A204.1 (cell line): ENCODE results near the gene CPLX4.

ENCODE experiments used
- FAIRE-seq: peaks from 2 replicates; lab custom pipeline; 2012; peaks lifted over from hg19 to GRCh38; lab: Jason Lieb, UNC

The CPLX4 gene

GRCh38 chr18:59306640-59307039 lies 11.8 kb downstream of the CPLX4 start:
- no peak for FAIRE-seq

DNA sequence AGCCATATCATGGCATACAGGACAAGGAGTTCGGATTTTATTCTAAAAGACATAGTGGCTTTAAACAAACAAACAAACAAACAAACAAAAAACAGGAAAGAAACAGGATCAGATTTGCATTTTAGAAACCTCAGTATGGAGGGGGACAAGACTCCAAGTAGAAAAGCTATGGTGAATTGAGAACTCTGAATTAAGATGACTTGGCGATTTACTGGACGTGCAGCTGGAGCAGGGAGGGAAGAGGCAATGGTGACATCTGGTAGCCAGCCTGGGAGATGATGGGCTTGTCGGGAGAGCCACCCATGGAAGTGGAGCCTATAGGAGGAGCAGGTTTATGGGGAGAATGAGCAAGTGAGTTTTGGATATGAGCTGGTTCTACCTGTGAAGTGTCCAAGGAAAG lies 13.2 kb downstream of the CPLX4 start:
- FAIRE-seq: no peak

GRCh38 chr18:59303656-59304195 lies 14.7 kb downstream of the CPLX4 start:
- no peak for FAIRE-seq

GRCh38 chr18:59303006-59303405 lies 15.4 kb downstream of the CPLX4 start:
- FAIRE-seq: no peak

DNA sequence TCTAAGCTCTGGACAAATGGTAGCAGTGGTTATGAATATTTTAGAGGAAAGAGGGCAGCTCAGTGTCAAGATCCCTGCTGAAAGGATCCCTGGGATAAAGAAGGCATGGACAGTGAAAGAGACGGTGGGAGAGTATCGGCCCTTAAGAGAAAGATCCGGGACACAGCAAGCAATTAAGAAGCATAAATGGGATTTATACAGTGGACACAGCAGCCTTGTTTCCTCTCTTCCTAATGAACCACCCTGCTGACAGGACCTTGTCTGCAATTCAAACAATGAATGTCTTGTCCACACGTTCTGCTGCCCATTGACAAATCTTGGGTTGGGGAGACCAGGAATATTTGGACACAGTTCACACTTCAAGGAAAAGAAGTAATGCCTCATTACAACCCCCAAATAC lies 16.5 kb downstream of the CPLX4 start:
- FAIRE-seq: no peak

DNA sequence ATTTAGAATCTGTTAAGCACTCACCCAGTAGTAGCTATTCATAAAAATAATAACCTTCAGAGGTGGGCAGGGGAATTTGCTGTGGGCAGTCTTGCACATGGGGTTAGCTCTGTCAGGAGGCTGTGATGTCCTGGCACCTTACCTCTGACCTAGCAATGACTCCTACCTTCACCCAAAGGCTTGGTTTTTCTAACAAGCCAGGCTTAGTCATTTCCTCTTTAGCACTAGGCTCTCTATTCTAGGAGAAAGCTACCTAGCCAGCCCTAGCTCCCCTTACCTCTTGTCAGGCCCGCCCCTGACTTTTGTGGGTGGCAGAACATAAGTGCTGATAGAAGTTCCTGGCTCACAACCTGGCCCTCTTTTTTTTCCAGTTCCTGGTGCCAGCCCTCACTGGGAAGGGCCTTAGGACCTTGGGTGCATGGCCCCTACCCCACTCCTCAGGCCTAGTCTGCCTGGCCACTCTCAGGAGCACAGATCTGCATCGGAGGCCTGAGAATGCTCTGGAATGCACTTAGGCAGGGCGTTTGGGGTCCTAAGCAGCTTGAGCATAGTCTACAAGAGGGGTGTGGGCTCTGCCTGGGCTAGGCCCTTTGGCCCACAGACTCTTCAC lies 17.7 kb downstream of the CPLX4 start:
- no peak for FAIRE-seq

- FAIRE-seq: no peak
These were observed 19.6 kb downstream of the CPLX4 start for GRCh38 chr18:59298871-59299270.

GRCh38 chr18:59293317-59293716 lies 25.1 kb downstream of the CPLX4 start:
- no peak for FAIRE-seq

GRCh38 chr18:59286341-59286740 lies 32.1 kb downstream of the CPLX4 start:
- FAIRE-seq: no peak

GRCh38 chr18:59282341-59282740 lies 36.1 kb downstream of the CPLX4 start:
- no peak for FAIRE-seq

GRCh38 chr18:59279722-59280121 lies 38.7 kb downstream of the CPLX4 start:
- FAIRE-seq: no peak

DNA sequence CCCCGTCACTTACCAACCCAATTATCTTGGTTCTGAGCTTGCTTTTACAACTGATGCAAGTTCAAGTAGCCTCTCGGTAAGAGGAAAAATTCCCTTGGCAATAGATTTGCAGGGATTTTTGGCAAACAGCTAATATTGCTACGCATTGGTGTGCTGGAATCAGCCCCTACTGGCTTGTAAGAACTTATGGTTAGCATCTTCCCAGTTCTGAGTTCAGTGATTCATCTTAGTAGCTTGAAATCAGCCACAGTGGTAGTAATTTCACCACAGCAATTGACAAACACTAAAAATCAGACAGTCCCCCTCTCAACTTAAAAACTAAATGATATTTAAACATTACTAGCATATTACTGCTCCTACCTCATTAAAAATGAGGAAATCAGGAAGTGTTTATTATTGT lies 39.3 kb downstream of the CPLX4 start:
- FAIRE-seq: no peak

GRCh38 chr18:59278793-59279192 lies 39.7 kb downstream of the CPLX4 start:
- no peak for FAIRE-seq

GRCh38 chr18:59276047-59276446 lies 42.4 kb downstream of the CPLX4 start:
- FAIRE-seq: no peak

DNA sequence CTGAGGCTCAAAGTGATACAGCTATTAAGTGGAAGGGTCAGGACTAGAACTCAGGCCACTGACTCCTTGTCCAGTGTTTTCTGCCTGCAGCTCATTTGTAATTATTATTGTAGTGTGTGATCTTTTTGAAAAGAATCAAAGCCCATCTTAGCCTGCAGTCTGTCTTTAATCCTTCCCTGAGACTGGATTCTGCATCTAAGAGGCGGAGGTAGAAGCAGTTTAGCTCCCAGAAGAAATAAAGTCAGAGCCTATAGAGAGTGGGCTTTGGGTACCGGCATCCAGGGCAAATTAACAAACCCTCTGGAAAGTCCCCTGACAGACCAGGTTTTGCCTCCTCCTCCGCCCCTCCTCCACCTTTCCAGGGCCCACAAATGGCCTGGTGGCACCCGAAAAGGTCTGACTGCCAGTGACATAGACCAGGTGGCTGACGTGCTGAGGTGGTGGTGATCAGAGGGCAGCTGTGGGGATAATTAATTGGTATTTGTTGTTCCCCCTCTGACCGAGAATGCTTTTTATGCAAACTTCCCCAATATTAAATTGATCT lies 43.0 kb downstream of the CPLX4 start:
- no peak for FAIRE-seq

DNA sequence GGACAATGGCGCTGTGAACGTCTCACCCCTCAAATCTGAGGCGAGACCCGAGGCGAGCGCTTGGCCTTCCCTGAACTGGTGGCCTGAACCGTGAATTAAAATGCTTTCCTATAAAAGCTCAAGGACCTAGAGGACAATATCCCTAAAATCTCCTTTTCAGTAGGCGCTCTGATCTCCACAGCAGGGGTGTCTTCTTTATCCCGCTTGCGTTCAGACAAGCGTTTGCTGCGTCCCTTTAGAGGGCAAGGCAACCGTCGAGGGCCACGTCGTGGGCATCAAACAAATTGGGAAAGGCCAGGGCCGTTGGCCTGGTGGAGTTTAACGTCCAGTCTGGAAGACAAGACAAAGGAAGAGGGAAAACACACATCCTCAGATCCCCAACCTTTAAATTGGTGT lies 43.9 kb downstream of the CPLX4 start:
- no peak for FAIRE-seq

- FAIRE-seq: no peak
These were observed 44.5 kb downstream of the CPLX4 start for GRCh38 chr18:59273759-59274532.

DNA sequence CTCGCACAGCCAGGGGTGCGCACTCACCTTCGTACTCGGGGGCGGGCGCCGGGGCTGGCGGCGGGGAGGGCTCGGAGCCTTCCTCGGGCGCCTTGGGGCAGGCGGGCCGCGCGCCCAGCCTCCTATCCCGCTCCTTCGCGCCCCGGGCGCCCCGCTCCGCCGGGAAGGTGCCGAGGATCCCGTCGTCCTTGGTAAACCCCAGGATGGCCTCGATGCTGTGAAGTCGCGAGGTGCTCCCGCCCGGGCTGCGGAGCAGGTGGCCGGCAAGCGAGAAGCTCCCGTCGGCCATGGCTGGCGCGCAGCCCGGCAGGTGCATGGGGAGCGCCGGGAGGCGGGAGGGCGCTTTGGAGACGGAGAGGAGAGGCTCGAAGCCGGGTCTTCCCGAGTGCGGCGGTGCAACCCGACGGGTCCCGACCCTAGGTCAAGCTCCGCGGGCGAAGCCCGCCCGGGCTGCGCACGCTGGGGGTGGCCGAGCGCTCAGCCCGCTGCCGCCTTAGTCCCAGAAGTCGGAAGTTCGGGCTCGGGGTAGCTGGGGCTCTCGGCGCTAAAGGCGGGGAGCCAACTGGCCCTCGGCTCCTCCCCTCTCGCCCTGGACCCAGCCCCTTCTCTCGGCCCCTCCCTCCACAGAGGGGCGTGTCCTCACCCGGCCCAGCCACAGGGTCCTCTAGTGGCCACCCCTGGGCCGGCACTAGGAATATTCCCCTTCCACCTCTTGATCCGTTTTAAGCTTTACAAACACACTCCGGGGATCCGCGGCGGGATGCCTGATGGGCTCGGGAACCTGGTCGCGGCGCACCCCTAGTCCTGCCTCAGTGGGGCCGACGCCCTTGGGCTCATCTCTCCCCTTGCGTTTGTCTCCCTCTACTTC lies 45.3 kb downstream of the CPLX4 start, which contains the start of gene RAX:
RAX (minus strand) TSS at position 564 of the 868 bp plus-strand sequence; CDS start at position 316, 248 bp downstream.
- no peak for FAIRE-seq

- FAIRE-seq: no peak
These were observed 46.1 kb downstream of the CPLX4 start for GRCh38 chr18:59272221-59272888.

DNA sequence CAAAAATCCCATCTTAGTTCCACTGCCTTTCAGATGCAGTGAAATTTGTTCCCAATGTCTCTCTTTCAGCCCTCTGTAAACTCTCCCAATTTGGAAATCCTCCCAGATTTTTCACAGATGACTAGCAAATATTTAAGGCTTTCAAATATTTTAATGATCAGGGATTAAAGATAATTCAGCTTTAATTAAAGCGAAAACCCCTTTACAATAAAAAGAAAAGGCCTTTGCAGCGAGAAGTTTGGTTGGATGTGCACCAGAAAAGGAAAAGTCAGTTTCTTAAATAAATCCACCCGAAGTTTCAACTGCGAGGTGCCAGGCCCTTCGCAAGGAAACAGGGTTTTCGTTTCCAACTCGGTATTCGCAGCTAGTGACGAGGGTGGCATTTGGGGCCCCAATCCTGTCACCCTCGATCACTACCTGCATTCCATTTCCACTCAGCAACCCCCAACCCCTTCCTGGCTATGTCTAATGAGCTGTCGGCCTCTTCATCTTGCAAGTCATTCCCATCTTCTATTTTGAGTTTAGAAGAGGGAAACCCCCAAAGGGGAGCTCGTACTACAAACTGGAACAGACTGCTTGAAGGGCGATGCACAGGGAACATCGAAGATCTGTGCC lies 46.7 kb downstream of the CPLX4 start:
- no peak for FAIRE-seq

- FAIRE-seq: no peak
These were observed 47.7 kb downstream of the CPLX4 start for GRCh38 chr18:59270689-59271257.
